HepG2 (cell line): ENCODE results near the gene TIA1. TPM values are rescaled to one million over a fixed set of nuclear protein-coding genes. Genes with fewer than 3 reads are reported as not detected.

Experiments used
- ATAC-seq: fragments of 200-7000 bp; cut with Tn5 transposase; 3 replicates; pipeline ENCODE4 v1.9.1; 2020; ENCODE audit warnings: mild to moderate bottlenecking, moderate library complexity
- BruUV-seq: library from RNA; stranded (reverse); fragments of 400-500 nt; replicated peaks from 2 replicates; lab custom pipeline; 2021; lab: Mats Ljungman, UMichigan
- CTCF ChIA-PET: fragments of 300-600 bp; formaldehyde crosslinking; extraction: SDS; loops from one replicate; lab custom pipeline; 2021; ENCODE audit warnings: low total read pairs, inconsistent platforms, low intra/inter-chr PET ratio; lab: Yijun Ruan, JAX
- POLR2A ChIA-PET: fragments of 350-600 bp; sonication (Branson Sonifier 250); formaldehyde crosslinking; loops from one replicate; lab custom pipeline; 2020; ENCODE audit warnings: antibody characterized with exemption, inconsistent platforms; lab: Yijun Ruan, JAX
- DNase-seq: peaks from one replicate; pipeline ENCODE4 v3.0.0-alpha.2; 2015; ENCODE audit warnings: low spot score
- FAIRE-seq: peaks from 3 replicates; lab custom pipeline; 2011; peaks lifted over from hg19 to GRCh38; lab: Jason Lieb, UNC
- H2AFZ ChIP-seq: one replicate; pipeline ENCODE4 v1.6.1; 2011; ENCODE audit warnings: low read length, inconsistent platforms
- H3K27ac ChIP-seq: fragments of 300-600 bp; 3 replicates; pipeline ENCODE4 v1.8.0; 2011; ENCODE audit warnings: mixed run types, mild to moderate bottlenecking, mixed read lengths, low read length, inconsistent platforms; ENCODE audit not compliant: insufficient read depth; ENCODE audit errors: extremely low read length
- H3K27me3 ChIP-seq, 2 experiments: fragments of 200-600 bp in 1 of 2; 2 replicates in 1 of 2; 3 replicates in 1 of 2; pipeline versions ENCODE4 v1.6.0 to v1.8.0; 2011; ENCODE audit warnings: low read length in 2 of 2, mild to moderate bottlenecking in 2 of 2, moderate library complexity in 2 of 2, inconsistent platforms in 1 of 2; ENCODE audit not compliant: insufficient read depth in 2 of 2, control insufficient read depth in 1 of 2
- H3K36me3 ChIP-seq, 2 experiments: fragments of 200-600 bp in 1 of 2; replicated peaks in 1 of 2; 2 replicates in 1 of 2; 3 replicates in 1 of 2; pipeline versions ENCODE4 v1.5.1 to v1.8.0; 2011; ENCODE audit warnings: low read length in 2 of 2, inconsistent platforms in 1 of 2; ENCODE audit not compliant: insufficient read depth in 2 of 2, control insufficient read depth in 1 of 2
- H3K4me1 ChIP-seq: 2 replicates; pipeline ENCODE4 v1.5.1; 2012; ENCODE audit warnings: low read length, inconsistent platforms; ENCODE audit not compliant: insufficient read depth
- H3K4me2 ChIP-seq: 2 replicates; pipeline ENCODE4 v1.6.0; 2011; ENCODE audit warnings: low read depth, low read length, inconsistent platforms
- H3K4me3 ChIP-seq, 3 experiments: fragments of 200-600 bp in 1 of 3; sonication (generic), shearing (Covaris generic) in 1 of 3; replicated peaks in 1 of 3; 2 replicates each; pipeline ENCODE4 v1.5.1; 2011 to 2016; ENCODE audit warnings: low read length in 3 of 3, inconsistent platforms in 2 of 3, low read depth in 2 of 3, mild to moderate bottlenecking in 2 of 3, control low read depth in 1 of 3, mixed read lengths in 1 of 3; ENCODE audit not compliant: insufficient read depth in 1 of 3
- H3K79me2 ChIP-seq: one replicate; pipeline ENCODE4 v1.6.1; 2011; ENCODE audit warnings: low read length, inconsistent platforms; ENCODE audit not compliant: insufficient read depth
- H3K9ac ChIP-seq: 2 replicates; pipeline ENCODE4 v1.6.0; 2011; ENCODE audit warnings: mild to moderate bottlenecking, low read depth, low read length, inconsistent platforms; ENCODE audit not compliant: insufficient read depth
- H3K9me3 ChIP-seq: 2 replicates; pipeline ENCODE4 v1.5.1; 2012; ENCODE audit warnings: mild to moderate bottlenecking, low read length
- H4K20me1 ChIP-seq: 2 replicates; pipeline ENCODE4 v1.6.0; 2011; ENCODE audit warnings: inconsistent platforms, mild to moderate bottlenecking, low read length, moderate library complexity; ENCODE audit not compliant: insufficient read depth
- HMG20B ChIP-seq: conservative IDR thresholded peaks from 2 replicates; pipeline ENCODE4 v1.6.1; 2016; ENCODE audit warnings: missing genetic modification reagents, missing compliant biosample characterization
- HNF4A ChIP-seq: sonication (generic); formaldehyde crosslinking; IDR thresholded peaks from 2 replicates; pipeline ENCODE4 v1.4.0; 2020; ENCODE audit warnings: missing genetic modification reagents
- SMC3 ChIP-seq: IDR thresholded peaks from 2 replicates; pipeline ENCODE4 v1.6.1; 2011; ENCODE audit warnings: low read length, improper control_type of control experiment
- ZBTB3 ChIP-seq: sonication (generic); formaldehyde crosslinking; IDR thresholded peaks from 2 replicates; pipeline ENCODE4 v1.4.0; 2020; ENCODE audit warnings: low read depth, mild to moderate bottlenecking, moderate library complexity, missing genetic modification reagents, borderline replicate concordance
- ZNF24 ChIP-seq: fragments of 450-650 bp; IDR thresholded peaks from 2 replicates; pipeline ENCODE4 v1.6.1; 2017; ENCODE audit warnings: antibody characterized with exemption, mild to moderate bottlenecking
- ZNF331 ChIP-seq: sonication (generic); formaldehyde crosslinking; IDR thresholded peaks from 2 replicates; pipeline ENCODE4 v1.4.0; 2020; ENCODE audit warnings: missing genetic modification reagents
- ZNF816 ChIP-seq: sonication (generic); formaldehyde crosslinking; IDR thresholded peaks from 2 replicates; pipeline ENCODE4 v1.8.0; 2022; ENCODE audit warnings: missing genetic modification reagents, mild to moderate bottlenecking, borderline replicate concordance
- WGBS: methylation state at CpG from one replicate; pipeline ENCODE4 v1.1.6; 2017; ENCODE audit warnings: low lambda C conversion rate; 5-methylcytosine and 5-hydroxymethylcytosine counted together
- in situ Hi-C: cut with HindIII; loops from 2 replicates; pipeline ENCODE4 v1.10.0; 2017; ENCODE audit warnings: low pct_unique_long_range_greater_than_20kb; ENCODE audit not compliant: extremely low pct_ligation_motif_present
- intact Hi-C: fragments of 100-400 bp; cut with micrococcal nuclease; formaldehyde crosslinking; loops from one replicate; pipeline ENCODE4 v1.10.0; 2022; ENCODE audit not compliant: unreplicated experiment
- polyA plus RNA-seq, 8 experiments: library from polyadenylated mRNA; depleted of rRNA in 3 of 8; stranded (reverse) in 7 of 8; unstranded in 1 of 8; fragments of >200 nt; fragmentation: Illumina TruSeq in 4 of 8; extraction: Trizol in 4 of 8; gene quantifications; 2 replicates each; pipeline versions ENCODE4 v1.2.1 to v1.2.3, GENCODE V29; 2011 to 2016; ENCODE audit warnings: low read depth in 4 of 8, missing spikeins in 1 of 8, mixed read lengths in 1 of 8; ENCODE audit not compliant: insufficient read depth in 1 of 8
- total RNA-seq, 5 experiments: library from RNA; depleted of rRNA; stranded (reverse); fragments of >200 nt; fragmentation: Illumina TruSeq; extraction: Trizol; gene quantifications; 2 replicates each; pipeline ENCODE4 v1.2.3, GENCODE V29; 2016; ENCODE audit warnings: low read depth in 1 of 5
- TF ChIP-seq, protein P1 (sequence below), 2 experiments: sonication (generic) in 1 of 2; formaldehyde crosslinking in 1 of 2; IDR thresholded peaks; 2 replicates each; pipeline versions ENCODE4 v1.5.1 to v1.6.1; 2011 to 2020; ENCODE audit warnings: borderline replicate concordance in 1 of 2, low read depth in 1 of 2, low read length in 1 of 2, mild to moderate bottlenecking in 1 of 2, missing genetic modification reagents in 1 of 2, moderate library complexity in 1 of 2
- TF ChIP-seq, protein P2 (sequence below): sonication (generic); formaldehyde crosslinking; IDR thresholded peaks from 2 replicates; pipeline ENCODE4 v1.4.0; 2020; ENCODE audit warnings: missing genetic modification reagents
- TF ChIP-seq, protein P3 (sequence below): IDR thresholded peaks from 2 replicates; pipeline ENCODE4 v1.6.1; 2012; ENCODE audit warnings: inconsistent platforms

Gene TIA1
- total and polyA plus RNA-seq, 2 of the 13 experiments (the other 11 are each of a cell fraction or from before 2014, with no cell fraction given): 209 to 319 TPM

DNA sequence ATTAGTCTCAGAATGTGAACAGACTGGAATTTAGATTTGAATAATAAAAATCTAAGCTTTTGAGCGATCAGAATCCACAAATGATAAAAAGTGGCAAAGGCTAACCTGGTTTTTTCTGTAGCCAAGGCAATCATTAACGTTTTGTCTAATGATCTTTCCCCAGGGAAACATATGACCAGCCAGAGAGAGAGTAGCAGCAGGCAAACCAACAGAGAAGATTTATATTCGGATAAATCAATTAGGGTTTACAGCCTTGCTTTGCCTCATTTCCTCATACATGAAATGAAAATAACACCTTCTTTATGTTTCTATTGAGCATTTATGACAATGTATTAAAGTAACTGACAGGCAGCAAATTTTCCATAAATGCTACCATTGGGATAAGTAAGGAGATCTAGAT, 14.5 kb downstream of the TIA1 start (continued):
- TF ChIP-seq, protein P1, sequence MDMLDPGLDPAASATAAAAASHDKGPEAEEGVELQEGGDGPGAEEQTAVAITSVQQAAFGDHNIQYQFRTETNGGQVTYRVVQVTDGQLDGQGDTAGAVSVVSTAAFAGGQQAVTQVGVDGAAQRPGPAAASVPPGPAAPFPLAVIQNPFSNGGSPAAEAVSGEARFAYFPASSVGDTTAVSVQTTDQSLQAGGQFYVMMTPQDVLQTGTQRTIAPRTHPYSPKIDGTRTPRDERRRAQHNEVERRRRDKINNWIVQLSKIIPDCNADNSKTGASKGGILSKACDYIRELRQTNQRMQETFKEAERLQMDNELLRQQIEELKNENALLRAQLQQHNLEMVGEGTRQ (IDR thresholded peaks at IDR 0.05; ENCODE audit: low read depth, low read length): no peak
- TF ChIP-seq, protein P1 (CRISPR knock-in tag; IDR thresholded peaks at IDR 0.05; ENCODE audit: borderline replicate concordance): no peak
- TF ChIP-seq, protein P2, sequence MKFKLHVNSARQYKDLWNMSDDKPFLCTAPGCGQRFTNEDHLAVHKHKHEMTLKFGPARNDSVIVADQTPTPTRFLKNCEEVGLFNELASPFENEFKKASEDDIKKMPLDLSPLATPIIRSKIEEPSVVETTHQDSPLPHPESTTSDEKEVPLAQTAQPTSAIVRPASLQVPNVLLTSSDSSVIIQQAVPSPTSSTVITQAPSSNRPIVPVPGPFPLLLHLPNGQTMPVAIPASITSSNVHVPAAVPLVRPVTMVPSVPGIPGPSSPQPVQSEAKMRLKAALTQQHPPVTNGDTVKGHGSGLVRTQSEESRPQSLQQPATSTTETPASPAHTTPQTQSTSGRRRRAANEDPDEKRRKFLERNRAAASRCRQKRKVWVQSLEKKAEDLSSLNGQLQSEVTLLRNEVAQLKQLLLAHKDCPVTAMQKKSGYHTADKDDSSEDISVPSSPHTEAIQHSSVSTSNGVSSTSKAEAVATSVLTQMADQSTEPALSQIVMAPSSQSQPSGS: no peak
- TF ChIP-seq HMG20B (CRISPR knock-in tag): no peak
- TF ChIP-seq ZBTB3 (CRISPR knock-in tag): no peak
- TF ChIP-seq SMC3: no peak
- no peak for TF ChIP-seq HNF4A (CRISPR knock-in tag)
- TF ChIP-seq ZNF24: no peak
- TF ChIP-seq ZNF331 (CRISPR knock-in tag): no peak

DNA sequence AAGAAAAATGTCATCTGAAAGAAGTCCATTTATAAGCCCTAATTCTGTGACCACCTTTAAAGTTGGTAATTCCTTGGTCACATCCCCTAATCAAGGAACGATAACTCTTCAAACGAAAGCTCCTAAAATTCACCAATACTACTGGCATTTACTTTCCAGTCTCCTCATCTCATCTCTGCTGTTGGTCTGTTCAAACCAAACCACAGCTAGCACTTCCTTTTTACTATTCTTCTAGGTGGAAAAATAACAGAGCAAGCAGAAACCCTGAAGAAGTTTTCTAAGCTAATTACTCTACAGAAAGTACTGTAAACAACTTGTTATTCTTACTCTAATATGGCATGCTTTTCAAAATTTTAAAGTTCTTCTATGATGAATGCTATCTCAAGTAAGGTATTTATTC, 21.6 kb downstream of the TIA1 start:
- H3K79me2 ChIP-seq: peaks cover 9% of the 10 kb centered on the region
- no peaks in the 10 kb centered on the region for H3K4me1 ChIP-seq
- H3K4me2 ChIP-seq: no peak overlapping the region
- BruUV-seq: no TSS peak
- peaks cover 23 to 94% of the 10 kb centered on the region in 2 experiments for H3K36me3 ChIP-seq
- no peaks in the 10 kb centered on the region for H3K27me3 ChIP-seq
- FAIRE-seq (no peak), ATAC-seq (no peak), DNase-seq (no peak)
- H3K9ac ChIP-seq: no peak overlapping the region
- in situ Hi-C loops: no loop called here
- ChIA-PET POLR2A (interaction anchor here (1.2 to 1.4 kb wide), 2 partner anchors 36 to 67 kb away, joined by 5 to 6 read pairs; partner anchors contain the start of genes C2orf42 and SNRPG), CTCF (no interaction called here)
- H3K4me3 ChIP-seq: no peak overlapping the region
- TF ChIP-seq ZNF816: peak; percentile 67; the same call in 1 of the 2 replicates
- TF ChIP-seq, protein P3, sequence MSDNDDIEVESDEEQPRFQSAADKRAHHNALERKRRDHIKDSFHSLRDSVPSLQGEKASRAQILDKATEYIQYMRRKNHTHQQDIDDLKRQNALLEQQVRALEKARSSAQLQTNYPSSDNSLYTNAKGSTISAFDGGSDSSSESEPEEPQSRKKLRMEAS: no peak
- WGBS: 97% methylated on average over 2 of the region's 2 CpGs
- no peaks in the 10 kb centered on the region for H4K20me1 ChIP-seq
- H2AFZ ChIP-seq: no peak overlapping the region
- intact Hi-C loops: no loop called here
- H3K9me3 ChIP-seq: no peaks in the 10 kb centered on the region
- H3K27ac ChIP-seq: no peak overlapping the region
